GM19238 (cell line): ENCODE data around the gene ZNF557.

Source experiments
- DNase-seq: peaks from one replicate; pipeline ENCODE4 v3.0.0; 2011; ENCODE audit warnings: low spot score; ENCODE audit not compliant: insufficient read length

The ZNF557 gene

DNA sequence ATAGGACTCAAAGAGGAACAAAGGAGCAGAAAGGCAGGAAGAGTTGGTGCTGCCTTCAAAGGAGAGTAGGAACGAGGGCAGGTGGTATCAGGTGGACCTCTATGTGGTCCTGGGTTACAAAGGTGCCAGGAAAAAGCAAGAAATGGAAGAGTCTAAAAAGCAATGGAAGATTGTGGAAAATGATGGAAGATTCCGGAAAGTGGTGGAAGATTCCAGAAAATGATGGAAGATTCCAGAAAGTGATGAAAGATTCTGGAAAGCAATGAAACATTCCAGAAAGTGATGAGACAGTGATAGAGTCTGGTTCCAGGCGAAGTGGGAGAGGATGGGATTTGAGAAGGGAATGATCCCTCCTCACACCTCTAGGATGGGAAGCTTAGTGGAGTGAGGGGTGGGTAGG is 55.3 kb downstream of the ZNF557 start:
- no peak for DNase-seq

GRCh38 chr19:7125221-7125620 is 55.7 kb downstream of the ZNF557 start:
- no peak for DNase-seq

GRCh38 chr19:7126132-7126531 is 56.6 kb downstream of the ZNF557 start:
- no peak for DNase-seq

DNA sequence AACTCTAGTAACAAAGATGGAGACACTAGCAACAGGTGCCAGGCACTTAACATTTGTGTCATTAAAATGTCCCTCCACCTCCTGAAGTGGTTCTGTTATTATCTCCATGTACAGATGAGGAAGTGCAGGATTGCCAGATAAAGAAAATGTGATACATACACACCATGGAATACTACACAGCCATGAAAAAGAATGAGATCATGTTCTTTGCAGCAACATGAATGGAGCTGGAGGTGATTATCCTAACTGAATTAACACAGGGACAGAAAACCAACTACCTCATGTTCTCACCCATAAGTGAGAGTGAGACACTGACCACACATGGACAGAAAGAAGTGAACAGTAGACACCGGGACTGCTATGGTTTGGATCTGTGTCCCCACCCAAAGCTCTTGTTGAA is 60.5 kb downstream of the ZNF557 start:
- no peak for DNase-seq

GRCh38 chr19:7132054-7132453 is 62.6 kb downstream of the ZNF557 start:
- DNase-seq, result no peak

DNA sequence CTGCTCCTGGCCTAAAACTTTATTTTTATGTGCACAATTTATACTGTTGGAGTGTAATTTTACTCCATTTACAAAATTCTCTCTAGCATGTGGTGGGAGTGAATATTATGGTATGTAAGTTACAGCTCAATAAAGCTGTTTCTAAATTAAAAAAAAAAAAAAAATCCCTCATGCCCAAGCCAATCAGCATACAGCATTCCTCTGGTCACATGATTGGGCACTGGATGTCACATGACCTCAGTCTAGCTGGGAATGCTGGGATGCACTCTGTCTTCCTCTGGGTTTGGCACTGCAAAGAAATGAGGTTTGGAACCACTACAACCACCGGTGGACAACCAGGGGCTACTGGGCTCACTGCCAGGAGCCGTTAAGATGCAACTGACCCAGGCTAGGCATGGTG is 67.6 kb downstream of the ZNF557 start:
- DNase-seq, result no peak
